ENCODE data around the gene ZFAND6.

Gene ZFAND6

GRCh38 chr15:80106051-80106450 lies 46.6 kb downstream of the ZFAND6 start:
- DNase-seq (ENCODE audit: low read depth) = no peak
- in situ Hi-C loops (cut with HindIII; ENCODE audit: low sequenced_read_pairs) = no loop called here
- no peak overlapping the region for H3K4me3 ChIP-seq (ENCODE audit: low read depth, low read length)
- TF ChIP-seq, protein P1, sequence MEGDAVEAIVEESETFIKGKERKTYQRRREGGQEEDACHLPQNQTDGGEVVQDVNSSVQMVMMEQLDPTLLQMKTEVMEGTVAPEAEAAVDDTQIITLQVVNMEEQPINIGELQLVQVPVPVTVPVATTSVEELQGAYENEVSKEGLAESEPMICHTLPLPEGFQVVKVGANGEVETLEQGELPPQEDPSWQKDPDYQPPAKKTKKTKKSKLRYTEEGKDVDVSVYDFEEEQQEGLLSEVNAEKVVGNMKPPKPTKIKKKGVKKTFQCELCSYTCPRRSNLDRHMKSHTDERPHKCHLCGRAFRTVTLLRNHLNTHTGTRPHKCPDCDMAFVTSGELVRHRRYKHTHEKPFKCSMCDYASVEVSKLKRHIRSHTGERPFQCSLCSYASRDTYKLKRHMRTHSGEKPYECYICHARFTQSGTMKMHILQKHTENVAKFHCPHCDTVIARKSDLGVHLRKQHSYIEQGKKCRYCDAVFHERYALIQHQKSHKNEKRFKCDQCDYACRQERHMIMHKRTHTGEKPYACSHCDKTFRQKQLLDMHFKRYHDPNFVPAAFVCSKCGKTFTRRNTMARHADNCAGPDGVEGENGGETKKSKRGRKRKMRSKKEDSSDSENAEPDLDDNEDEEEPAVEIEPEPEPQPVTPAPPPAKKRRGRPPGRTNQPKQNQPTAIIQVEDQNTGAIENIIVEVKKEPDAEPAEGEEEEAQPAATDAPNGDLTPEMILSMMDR (IDR thresholded peaks at IDR 0.05; ENCODE audit: low read depth, low read length, missing control alignments) = no peak

DNA sequence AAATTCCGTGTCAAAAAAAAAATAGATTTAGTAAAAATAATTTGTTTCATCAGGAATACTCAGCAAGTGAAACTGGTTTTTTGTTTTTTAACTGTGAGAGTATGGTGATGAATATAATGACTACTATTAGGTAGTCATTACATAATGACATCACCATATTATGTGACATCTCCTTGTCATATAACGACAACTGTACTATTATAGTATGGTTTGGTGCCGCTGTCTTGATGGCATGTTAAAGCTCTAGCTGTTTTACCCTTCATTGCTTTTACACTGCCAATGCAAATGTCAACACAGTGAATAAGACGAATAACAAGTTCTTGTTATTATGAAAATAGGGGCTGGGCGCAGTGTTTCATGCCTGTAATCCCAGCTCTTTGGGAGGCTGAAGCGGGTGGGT lies 47.7 kb downstream of the ZFAND6 start:
- in situ Hi-C loops (cut with HindIII; ENCODE audit: low sequenced_read_pairs) = no loop called here
- TF ChIP-seq, protein P1 (IDR thresholded peaks at IDR 0.05; ENCODE audit: low read depth, low read length, missing control alignments) = no peak
- no peak overlapping the region for H3K4me3 ChIP-seq (ENCODE audit: low read depth, low read length)
- DNase-seq (ENCODE audit: low read depth) = no peak

DNA sequence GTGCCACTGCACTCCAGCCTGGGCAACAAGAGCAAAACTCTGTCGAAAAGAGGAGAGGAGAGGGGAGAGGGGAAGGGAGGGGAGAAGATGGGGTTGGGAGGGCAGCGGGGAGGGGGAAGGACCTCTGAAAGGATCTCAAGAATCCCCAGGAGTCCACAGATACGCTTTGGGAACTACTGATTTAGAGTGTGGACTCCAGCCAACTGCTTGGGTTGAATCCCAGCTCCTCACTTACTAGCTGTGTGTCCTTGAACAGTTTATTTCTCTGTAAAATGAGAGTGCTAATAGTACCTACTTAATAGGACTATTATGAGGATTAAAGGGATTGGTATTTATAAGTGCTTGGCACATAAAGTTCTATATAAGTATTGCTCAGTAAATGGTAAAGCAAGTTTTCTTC lies 48.3 kb downstream of the ZFAND6 start:
- TF ChIP-seq, protein P1 (IDR thresholded peaks at IDR 0.05; ENCODE audit: low read depth, low read length, missing control alignments) = no peak
- in situ Hi-C loops (cut with HindIII; ENCODE audit: low sequenced_read_pairs) = no loop called here
- no peak for DNase-seq (ENCODE audit: low read depth)
- no peak overlapping the region for H3K4me3 ChIP-seq (ENCODE audit: low read depth, low read length)

DNA sequence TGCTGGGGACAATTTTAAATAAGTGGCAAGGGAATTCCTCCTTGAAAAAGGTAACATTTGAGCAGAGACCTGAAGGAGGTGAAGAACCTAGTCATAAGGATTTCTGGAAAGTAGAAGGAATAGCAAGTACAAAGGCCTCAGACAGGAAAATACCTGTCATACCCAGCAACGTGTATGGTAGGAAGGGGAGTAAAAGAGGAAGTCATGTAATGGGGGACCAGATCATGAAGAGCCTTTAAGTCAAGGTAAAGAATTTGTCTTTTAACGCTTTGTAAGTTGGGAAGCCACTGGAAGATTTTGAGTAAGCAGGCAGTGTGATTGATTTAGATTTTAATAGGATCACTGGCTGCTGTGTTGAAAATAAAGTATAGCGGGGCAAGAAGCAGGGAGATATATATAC lies 49.9 kb downstream of the ZFAND6 start:
- TF ChIP-seq, protein P1 (IDR thresholded peaks at IDR 0.05; ENCODE audit: low read depth, low read length, missing control alignments) = no peak
- in situ Hi-C loops (cut with HindIII; ENCODE audit: low sequenced_read_pairs) = no loop called here
- no peak for DNase-seq (ENCODE audit: low read depth)
- no peak overlapping the region for H3K4me3 ChIP-seq (ENCODE audit: low read depth, low read length)

- no peak for DNase-seq (ENCODE audit: low read depth)
- TF ChIP-seq, protein P1 (IDR thresholded peaks at IDR 0.05; ENCODE audit: low read depth, low read length, missing control alignments) = no peak
- H3K4me3 ChIP-seq (ENCODE audit: low read depth, low read length) = no peak overlapping the region
- in situ Hi-C loops (cut with HindIII; ENCODE audit: low sequenced_read_pairs) = no loop called here
Measured at GRCh38 chr15:80110920-80111319, 51.4 kb downstream of the ZFAND6 start.

DNA sequence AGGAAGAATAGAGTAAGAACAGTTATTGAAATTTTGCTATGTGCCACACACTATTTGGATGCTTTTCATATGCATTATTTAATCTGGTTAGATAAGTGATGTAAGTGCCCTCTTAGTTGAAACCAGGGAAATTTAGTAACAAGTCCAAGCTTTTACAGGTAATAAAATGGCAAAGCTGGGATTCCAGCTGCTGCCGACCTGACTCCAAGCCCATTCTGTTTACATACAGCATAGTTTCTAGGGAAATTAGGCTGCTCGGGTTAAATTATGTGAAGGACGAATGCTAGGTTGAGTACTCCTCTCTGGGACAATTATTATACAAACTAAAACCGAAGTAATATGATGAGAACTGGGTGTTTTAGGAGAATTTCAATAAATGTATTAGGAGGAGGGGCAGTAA lies 54.6 kb downstream of the ZFAND6 start:
- in situ Hi-C loops (cut with HindIII; ENCODE audit: low sequenced_read_pairs) = no loop called here
- no peak overlapping the region for H3K4me3 ChIP-seq (ENCODE audit: low read depth, low read length)
- DNase-seq (ENCODE audit: low read depth) = no peak
- TF ChIP-seq, protein P1 (IDR thresholded peaks at IDR 0.05; ENCODE audit: low read depth, low read length, missing control alignments) = no peak

GRCh38 chr15:80115021-80115420 lies 55.5 kb downstream of the ZFAND6 start:
- H3K4me3 ChIP-seq (ENCODE audit: low read depth, low read length) = no peak overlapping the region
- in situ Hi-C loops (cut with HindIII; ENCODE audit: low sequenced_read_pairs) = no loop called here
- TF ChIP-seq, protein P1 (IDR thresholded peaks at IDR 0.05; ENCODE audit: low read depth, low read length, missing control alignments) = no peak
- no peak for DNase-seq (ENCODE audit: low read depth)

Measured in astrocyte of the cerebellum (primary cell).